Thoracic aorta (tissue), 2 donors: Measurements from ENCODE around the gene ACAT2. TPM values are rescaled to one million over a fixed set of nuclear protein-coding genes. Genes with fewer than 3 reads are reported as not detected.

Experiments used
- ATAC-seq: fragments of 150-250 bp; one replicate; pipeline ENCODE4 v1.8.0; 2017; ENCODE audit warnings: low read depth; ENCODE audit not compliant: insufficient number of reproducible peaks, low FRiP score
- DNase-seq: peaks from one replicate; pipeline ENCODE4 v3.0.0-alpha.2; 2020; ENCODE audit warnings: low spot score
- H3K27ac ChIP-seq, 2 donors: fragments of 200-600 bp; sonication (generic); 1 replicate in 1 of 2; 2 replicates in 1 of 2; pipeline ENCODE4 v1.5.1; 2016; ENCODE audit warnings: mild to moderate bottlenecking in 2 of 2, moderate library complexity in 2 of 2
- H3K27me3 ChIP-seq: fragments of 200-600 bp; sonication (generic); replicated peaks from 2 replicates; pipeline ENCODE4 v1.6.0; 2016; ENCODE audit warnings: mild to moderate bottlenecking; ENCODE audit not compliant: insufficient read depth
- H3K36me3 ChIP-seq: fragments of 200-600 bp; sonication (generic); one replicate; pipeline ENCODE4 v1.5.1; 2016
- H3K4me1 ChIP-seq, 2 donors: fragments of 200-600 bp; sonication (generic); 1 replicate in 1 of 2; 2 replicates in 1 of 2; pipeline versions ENCODE4 v1.5.1 to v1.6.0; 2016; ENCODE audit warnings: low read depth in 2 of 2, mild to moderate bottlenecking in 1 of 2; ENCODE audit not compliant: control insufficient read depth in 1 of 2
- H3K4me3 ChIP-seq: fragments of 200-600 bp; sonication (generic); 2 replicates; pipeline ENCODE4 v1.5.1; 2016; ENCODE audit warnings: mild to moderate bottlenecking
- H3K9me3 ChIP-seq: fragments of 200-600 bp; sonication (generic); 2 replicates; pipeline ENCODE4 v1.5.1; 2016
- total RNA-seq, 2 donors: library from RNA; depleted of rRNA; stranded (reverse); fragments of >200 nt; gene quantifications; one replicate each; pipeline versions ENCODE4 v1.1.0 to v1.2.3, GENCODE V29; 2016
- TF ChIP-seq, protein P1 (sequence below): fragments of 200-600 bp; sonication (generic); IDR thresholded peaks from one replicate; pipeline ENCODE4 v1.5.1; 2019; ENCODE audit warnings: antibody characterized with exemption

Gene ACAT2
- total RNA-seq, 2 donors from 2014 or later, result 8.1 to 11.1 TPM

DNA sequence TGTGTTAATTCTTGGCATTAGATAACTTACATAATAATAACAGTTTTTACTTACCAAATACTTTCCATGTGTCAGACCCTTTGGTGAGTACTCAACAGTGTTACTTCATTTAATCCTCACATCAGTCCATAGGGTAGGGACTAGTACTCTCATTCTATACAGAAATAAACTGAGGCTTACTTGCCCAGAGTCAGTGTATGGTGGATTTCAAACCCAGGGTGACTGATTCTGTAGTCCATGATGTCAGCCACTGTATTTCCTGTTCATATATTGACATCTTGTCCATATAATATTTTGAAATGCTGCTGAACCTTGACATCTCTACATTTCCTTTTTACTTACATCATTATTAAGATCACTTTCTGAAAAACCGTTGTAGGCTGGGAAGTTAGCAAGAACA lies 35.7 kb downstream of the ACAT2 start:
- no peaks in the 10 kb centered on the region for H3K9me3 ChIP-seq
- TF ChIP-seq, protein P1, sequence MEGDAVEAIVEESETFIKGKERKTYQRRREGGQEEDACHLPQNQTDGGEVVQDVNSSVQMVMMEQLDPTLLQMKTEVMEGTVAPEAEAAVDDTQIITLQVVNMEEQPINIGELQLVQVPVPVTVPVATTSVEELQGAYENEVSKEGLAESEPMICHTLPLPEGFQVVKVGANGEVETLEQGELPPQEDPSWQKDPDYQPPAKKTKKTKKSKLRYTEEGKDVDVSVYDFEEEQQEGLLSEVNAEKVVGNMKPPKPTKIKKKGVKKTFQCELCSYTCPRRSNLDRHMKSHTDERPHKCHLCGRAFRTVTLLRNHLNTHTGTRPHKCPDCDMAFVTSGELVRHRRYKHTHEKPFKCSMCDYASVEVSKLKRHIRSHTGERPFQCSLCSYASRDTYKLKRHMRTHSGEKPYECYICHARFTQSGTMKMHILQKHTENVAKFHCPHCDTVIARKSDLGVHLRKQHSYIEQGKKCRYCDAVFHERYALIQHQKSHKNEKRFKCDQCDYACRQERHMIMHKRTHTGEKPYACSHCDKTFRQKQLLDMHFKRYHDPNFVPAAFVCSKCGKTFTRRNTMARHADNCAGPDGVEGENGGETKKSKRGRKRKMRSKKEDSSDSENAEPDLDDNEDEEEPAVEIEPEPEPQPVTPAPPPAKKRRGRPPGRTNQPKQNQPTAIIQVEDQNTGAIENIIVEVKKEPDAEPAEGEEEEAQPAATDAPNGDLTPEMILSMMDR, result no peak
- no peaks in the 10 kb centered on the region for H3K27me3 ChIP-seq
- peaks cover 27% of the 10 kb centered on the region for H3K36me3 ChIP-seq
- no peak overlapping the region for H3K27ac ChIP-seq
- H3K4me1 ChIP-seq, result peaks cover 6 to 9% of the 10 kb centered on the region in 2 donors
- DNase-seq, result no peak
- ATAC-seq, result no peak
- H3K4me3 ChIP-seq, result no peak overlapping the region

DNA sequence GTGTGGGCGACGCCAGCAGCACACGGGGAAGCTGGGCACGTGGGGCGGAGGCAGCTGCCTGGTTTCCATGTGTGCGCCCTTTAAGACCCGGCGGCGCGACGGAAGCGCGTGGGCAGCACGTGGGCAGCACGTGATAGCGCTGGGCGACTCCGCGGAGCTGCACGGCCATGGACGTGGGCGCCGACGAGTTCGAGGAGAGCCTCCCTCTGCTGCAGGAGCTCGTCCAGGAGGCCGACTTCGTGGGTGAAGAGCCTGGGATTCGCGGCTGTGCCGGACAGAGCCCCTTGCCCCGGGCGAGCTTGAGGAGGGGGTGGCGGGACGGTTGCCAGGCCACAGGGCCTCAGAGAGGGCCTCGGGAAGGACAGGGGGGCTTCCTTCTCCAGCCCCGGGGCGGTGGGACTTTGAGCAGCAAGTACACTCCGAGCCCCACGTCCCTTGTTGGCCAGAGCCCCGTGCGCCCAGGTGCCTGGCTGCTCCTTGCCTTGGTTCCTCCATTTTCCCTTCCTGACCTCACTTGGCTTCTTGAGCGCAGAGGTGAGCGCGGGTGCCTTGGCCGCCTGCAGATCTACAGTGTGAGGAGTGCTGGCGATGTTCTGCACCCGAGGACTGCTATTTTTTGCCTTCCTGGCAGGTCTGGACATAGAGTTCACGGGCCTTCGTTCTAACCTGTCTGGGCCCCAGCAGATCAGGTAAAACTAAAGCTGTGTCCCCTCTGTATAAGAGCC lies 38.5 kb downstream of the ACAT2 start, which contains the start of gene PNLDC1:
PNLDC1 (plus strand) TSS at position 136 of the 725 bp plus-strand sequence; CDS start at position 168, 32 bp downstream.
- Histone ChIP-seq H3K36me3 (peaks cover 27% of the 10 kb centered on the region), H3K9me3 (no peaks in the 10 kb centered on the region), H3K4me1 (no peaks in the 10 kb centered on the region), H3K27me3 (no peaks in the 10 kb centered on the region), H3K27ac (no peak within 1 kb of the TSS), H3K4me3 (no peak within 1 kb of the TSS)
- no peak for DNase-seq
- ATAC-seq, result no peak
- TF ChIP-seq, protein P1, result no peak

DNA sequence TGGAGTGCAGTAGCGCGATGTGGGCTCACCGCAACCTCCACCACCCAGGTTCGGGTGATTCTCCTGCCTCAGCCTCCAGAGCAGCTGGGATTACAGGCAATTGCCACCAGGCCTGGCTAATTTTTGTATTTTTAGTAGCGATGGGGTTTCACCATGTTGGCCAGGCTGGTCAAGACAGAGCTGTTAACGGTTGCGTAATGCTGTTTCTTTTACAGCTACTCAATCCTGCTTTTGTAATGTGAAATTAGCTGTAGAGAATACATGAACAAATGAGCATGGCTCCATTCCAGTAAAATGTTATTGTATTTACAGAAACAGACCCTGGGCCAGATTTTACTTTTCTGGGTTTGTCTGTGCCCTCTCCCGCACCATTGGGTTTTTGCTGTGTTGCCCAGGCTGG lies 40.1 kb downstream of the ACAT2 start:
- peaks cover 23% of the 10 kb centered on the region for H3K36me3 ChIP-seq
- ATAC-seq (no peak), DNase-seq (no peak)
- H3K27me3 ChIP-seq, result no peaks in the 10 kb centered on the region
- no peaks in the 10 kb centered on the region for H3K4me1 ChIP-seq
- TF ChIP-seq, protein P1, result no peak
- H3K27ac ChIP-seq, result no peak overlapping the region
- no peaks in the 10 kb centered on the region for H3K9me3 ChIP-seq
- H3K4me3 ChIP-seq, result no peak overlapping the region

DNA sequence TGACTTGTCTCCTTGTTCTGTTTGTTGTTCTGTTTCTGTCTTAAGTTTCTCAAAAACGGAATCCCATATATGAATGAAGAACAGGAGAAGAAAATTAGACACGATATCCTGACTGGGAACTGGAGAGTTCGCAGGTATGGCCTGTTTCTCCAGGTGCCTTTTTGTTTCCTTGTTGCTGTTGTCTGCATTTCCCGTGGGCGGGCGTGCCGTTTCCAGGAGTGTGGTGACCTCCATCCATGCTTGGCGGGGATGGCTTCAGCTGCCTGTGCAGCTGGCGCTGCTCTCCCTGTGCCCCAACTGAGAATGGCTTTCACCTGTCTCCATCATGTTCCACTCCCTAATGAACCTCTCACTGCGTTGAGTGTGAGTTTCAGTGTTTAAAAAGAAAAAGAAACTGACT lies 42.7 kb downstream of the ACAT2 start:
- Histone ChIP-seq H3K27me3 (no peaks in the 10 kb centered on the region), H3K36me3 (peaks cover 4% of the 10 kb centered on the region), H3K27ac (no peak overlapping the region), H3K4me1 (no peaks in the 10 kb centered on the region), H3K4me3 (no peak overlapping the region), H3K9me3 (no peaks in the 10 kb centered on the region)
- TF ChIP-seq, protein P1, result no peak
- DNase-seq (no peak), ATAC-seq (no peak)

DNA sequence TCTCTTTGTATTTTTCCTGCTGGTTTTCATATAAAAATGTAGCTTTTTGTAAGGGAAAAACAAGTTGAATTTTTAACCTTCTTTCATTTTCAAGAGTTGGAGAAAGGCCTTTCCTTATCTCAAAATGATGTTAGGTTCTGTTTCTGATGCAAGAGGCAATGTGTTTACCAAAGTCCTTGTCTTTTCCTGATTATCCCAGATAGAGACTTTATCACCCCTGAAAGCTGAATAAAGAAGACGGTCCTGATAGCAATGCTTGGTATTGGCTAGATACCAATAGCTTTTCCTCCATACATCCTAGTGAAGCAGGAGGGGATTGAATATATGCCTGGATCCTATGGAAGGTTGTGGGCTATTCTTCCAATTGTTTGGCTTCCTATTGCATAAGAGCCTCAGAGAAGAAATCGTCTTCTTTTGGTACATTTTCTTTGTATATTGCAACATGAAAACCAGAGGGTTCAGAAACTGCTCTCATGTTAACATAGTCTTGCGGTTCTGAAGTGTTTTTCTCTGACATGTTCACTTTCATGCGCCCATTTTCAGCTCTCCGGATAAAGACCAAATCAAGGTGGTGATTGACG lies 43.7 kb downstream of the ACAT2 start:
- ATAC-seq (no peak), DNase-seq (no peak)
- Histone ChIP-seq H3K27me3 (no peaks in the 10 kb centered on the region), H3K27ac (no peak overlapping the region), H3K36me3 (no peaks in the 10 kb centered on the region), H3K4me1 (no peaks in the 10 kb centered on the region), H3K9me3 (no peaks in the 10 kb centered on the region), H3K4me3 (no peak overlapping the region)
- TF ChIP-seq, protein P1, result no peak
